CD4-positive, alpha-beta T cell treated with Interleukin-6 at 100 ng/mL for 8 hours (primary cell): ENCODE results near the gene MRAP.

Experiments used
- DNase-seq: peaks from one replicate; pipeline ENCODE4 v3.0.0-alpha.2; 2020; ENCODE audit warnings: mixed read lengths, low spot score

Gene MRAP

DNA sequence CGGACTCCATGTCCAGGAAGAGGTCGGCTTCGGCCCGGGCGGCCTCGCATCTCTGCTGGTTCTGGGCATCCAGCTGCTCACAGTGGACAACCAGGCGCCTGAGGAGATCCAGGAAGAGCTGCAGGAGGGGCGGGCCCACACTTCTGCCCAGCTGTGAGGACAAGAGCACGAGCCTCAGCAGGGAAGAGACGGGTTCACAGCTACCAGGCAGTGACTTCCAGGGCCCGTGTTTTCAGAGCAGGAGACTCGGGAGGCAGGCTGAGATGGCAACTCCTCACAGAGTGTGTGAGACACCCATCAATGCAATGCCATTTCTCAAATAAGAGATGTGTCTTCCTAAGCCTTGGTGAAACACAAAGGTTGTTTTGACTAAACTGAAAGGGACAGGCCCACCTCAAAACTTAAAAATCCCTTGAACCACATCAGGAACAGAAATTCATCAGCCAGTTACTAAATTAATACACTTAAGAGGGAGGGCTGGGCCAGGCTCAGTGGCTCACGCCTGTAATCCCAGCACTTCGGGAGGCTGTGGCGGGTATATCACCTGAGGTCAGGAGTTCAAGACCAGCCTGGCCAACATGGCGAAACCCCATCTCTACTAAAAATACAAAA is 50.8 kb downstream of the MRAP start:
- DNase-seq: no peak

DNA sequence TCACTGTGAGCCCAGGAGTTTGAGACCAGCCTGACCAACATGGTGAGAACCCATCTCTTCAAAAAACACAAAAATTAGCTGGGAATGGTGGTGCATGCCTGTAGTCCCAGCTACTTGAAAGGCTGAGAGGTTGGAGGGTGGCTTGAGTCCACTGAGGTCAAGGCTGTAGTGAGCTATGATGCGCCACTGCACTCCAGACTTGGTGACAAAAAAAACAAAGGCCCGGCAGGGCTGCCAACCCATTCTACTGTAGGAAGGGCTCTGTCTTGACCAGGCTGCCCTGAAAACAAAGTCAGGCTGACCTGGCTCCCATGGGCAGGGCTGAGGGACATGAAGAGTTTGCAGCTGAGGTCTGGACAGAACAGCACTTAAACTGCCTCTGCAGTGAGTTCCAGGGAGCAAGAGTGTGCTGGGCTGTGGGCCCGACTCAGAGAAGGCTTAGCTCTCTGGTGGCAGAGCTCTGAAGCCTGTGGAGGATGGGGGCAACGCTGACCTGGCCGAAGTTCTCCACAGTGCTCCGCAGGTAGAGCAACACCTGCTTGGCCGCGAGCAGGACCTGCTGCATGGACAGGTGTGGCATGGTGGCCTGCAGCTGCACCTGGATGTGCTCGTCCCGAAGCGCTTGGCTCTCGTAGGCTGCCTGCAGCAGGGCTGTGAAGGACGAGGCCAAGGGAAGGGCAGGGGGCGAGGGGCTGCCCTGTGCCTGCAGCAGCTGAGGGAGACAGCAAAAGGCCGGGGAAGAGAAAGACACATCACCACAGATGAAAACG is 51.7 kb downstream of the MRAP start:
- no peak for DNase-seq

DNA sequence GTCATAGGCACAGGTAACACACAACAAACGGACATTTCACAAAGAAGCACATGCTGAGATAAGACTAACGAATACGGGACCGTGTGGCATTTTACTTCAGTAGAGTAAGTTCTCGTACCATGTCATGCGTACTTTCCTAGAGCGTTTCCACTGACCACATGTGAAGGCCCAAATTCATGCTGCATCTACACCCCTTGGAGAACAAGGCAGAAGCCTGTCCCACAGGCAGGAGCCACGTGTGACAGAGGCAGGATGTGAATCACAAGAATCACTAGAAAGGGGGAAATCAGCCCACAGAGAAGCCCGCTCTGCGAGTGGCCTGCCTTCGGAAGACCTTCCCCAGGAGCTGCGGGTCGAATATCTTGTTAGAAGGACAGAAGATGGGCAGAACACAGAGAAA is 52.3 kb downstream of the MRAP start:
- no peak for DNase-seq

DNA sequence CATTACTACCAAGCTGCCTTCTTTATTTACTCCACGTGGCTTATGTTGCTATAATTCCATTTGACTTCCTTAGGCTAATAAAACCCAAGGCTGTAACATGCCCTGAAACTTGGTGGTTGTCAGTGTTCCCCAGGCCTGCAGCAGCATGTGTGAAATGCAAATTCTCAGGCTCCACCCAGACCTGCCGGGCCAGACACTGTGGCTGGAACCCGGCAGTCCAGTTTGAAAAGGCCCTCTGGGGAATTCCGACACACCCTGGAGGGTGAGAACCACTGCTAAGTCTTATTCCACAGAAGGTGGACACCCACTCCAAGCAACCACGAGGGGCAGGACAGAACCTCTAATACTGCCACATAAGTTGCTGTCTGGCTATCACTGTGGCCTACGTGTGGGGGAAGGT is 52.8 kb downstream of the MRAP start:
- DNase-seq: no peak

DNA sequence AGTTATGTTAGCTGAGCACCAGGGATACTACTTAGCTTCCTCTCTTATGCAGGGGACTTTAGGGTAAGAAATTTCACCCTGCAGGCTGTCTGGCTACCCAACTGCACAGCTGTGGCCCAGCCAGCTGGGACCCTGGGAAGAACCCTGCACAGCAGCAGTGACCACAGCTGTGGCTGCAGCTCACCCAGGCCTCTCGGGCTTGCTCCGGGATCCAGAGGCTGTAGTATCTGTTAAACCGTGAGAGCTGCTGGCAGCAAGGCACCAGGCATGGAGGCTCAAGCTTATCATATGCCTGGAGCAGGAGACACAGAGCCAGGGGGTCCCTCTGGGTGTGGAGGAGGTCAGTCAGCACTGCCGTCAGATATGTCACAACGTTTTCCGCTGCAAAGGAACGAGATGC is 53.9 kb downstream of the MRAP start:
- DNase-seq: no peak

DNA sequence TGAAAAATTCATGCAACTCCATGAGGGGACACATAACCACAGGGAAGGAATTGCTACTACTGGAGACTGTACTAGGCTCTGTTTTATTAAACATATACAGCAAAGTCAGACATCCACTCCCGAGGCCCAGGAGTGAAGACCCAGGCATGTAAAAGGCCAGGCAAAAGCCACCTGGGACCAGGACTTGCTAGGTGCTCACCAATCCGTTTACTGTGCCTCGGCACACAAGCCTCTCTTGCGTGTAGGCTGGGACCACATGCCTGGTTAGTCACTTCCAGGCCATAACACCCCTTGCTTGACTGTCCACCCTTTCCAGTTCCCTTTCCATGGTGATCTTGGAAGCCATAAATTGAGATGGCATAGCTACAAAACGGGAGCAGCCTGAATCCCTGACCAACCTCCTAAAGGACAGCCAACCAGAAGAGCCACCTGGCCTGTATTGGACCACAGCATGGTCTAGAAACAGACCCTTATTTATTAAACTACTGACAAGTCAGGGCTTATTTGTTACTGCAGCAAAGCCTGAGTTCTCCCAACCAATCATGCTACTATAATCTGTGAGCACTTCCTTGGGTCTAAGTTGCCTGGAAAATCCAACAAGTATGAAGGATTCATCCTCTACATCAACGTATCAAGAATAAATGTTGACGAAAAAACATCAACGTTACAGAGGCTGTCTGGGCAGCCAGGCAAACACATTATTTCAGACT is 54.5 kb downstream of the MRAP start:
- DNase-seq: no peak

DNA sequence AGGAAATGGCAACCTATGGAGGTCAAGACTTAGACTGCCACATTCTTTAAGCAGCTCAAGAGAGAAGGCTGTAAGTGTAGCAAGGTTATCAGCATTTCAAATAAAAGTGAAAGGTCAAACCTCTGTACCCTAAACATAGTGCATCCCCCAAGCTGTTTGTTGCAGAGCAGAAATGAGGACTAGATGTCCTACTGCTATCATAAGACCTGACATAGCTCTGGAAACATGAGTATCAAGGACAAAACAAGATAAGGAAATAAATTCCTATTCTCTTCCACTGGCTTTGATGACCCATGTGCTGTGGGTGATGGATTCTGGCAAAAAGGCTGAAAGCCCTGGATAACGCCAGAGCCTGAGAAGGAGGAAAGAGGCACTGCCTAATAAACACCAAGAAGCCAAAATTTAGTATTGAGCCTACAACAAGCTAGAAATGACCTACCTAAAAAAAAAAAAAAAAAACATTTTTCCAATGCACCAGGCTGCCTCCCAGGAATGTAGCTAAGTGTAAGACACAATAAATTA is 58.3 kb downstream of the MRAP start:
- no peak for DNase-seq

DNA sequence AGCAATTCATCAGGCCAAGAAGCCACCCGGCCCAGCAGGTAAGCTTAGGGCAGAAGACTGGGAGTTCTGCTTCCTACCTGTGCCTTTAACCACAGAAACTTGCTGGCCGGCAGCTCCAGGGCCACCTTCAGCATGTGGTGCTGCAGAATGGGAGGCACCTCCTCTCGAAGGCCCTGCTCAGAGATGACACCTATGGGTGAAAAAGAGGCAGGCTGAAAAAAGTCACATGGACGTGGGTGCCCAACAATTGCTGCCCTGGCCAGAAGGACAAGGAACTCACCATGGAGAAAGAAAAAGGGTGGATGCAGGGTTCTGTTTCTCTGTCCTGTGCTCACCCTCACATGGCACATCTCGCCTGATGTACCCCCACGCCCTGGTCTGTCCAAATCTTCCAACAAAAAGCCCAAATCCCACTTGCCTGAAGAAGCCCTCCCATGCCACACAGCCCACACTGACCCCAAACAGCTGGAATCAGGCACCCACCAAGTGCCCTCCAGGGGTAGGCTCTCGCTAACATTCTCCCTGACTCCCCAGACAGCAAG is 61.1 kb downstream of the MRAP start:
- no peak for DNase-seq

DNA sequence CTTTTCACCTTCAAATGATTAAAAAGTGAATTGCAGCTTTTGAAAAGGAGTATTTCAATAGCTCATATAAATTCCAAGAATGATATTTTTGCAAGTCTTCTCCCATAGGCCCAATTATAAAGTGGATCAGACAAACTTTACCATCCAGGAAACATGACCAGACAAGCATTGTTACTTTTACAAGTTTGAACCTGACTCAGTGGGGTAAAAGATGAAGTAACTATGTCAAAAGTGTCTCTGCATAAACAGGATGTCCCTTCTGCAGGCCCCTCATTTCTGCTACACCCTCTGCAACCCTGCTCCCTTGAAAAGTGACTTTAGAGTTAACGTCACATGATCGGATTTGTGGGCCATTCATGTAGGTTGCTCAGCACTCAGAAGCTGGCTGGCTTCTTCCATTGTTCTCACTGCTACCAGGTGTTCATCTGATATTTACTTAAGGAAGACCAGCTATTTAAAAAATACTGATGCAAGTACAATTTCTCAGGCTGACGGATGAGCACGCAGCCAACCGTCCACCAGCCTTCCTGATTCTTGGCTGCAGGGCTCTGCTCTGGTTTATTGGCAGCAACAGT is 61.8 kb downstream of the MRAP start:
- no peak for DNase-seq
